CD14-positive monocyte (primary cell): ENCODE measurements around the gene PTPRC. TPM values are rescaled to one million over a fixed set of nuclear protein-coding genes. Genes with fewer than 3 reads are reported as not detected.

Experiments used
- DNase-seq, 3 donors: peaks; one replicate each; pipeline ENCODE4 v3.0.0-alpha.2; 2011 to 2022
- H2AFZ ChIP-seq: 2 replicates; pipeline ENCODE4 v1.6.0; 2012; ENCODE audit warnings: mild to moderate bottlenecking, low read depth, low read length, inconsistent platforms; ENCODE audit not compliant: insufficient read depth, poor library complexity, severe bottlenecking
- H3K27ac ChIP-seq, 2 donors: 1 replicate in 1 of 2; 2 replicates in 1 of 2; pipeline ENCODE4 v1.5.1; 2012 to 2013; ENCODE audit warnings: low read length in 2 of 2, control low read depth in 1 of 2, inconsistent platforms in 1 of 2, low read depth in 1 of 2, mild to moderate bottlenecking in 1 of 2
- H3K27me3 ChIP-seq, 2 donors: one replicate each; pipeline versions ENCODE4 v1.6.0 to v1.6.1; 2011 to 2013; ENCODE audit warnings: low read length in 2 of 2; ENCODE audit not compliant: control insufficient read depth in 2 of 2, insufficient read depth in 2 of 2
- H3K36me3 ChIP-seq, 2 donors: replicated peaks in 1 of 2; 1 replicate in 1 of 2; 2 replicates in 1 of 2; pipeline versions ENCODE4 v1.5.1 to v1.6.1; 2012 to 2013; ENCODE audit warnings: low read length in 2 of 2, control low read depth in 1 of 2, inconsistent platforms in 1 of 2, mild to moderate bottlenecking in 1 of 2; ENCODE audit not compliant: insufficient read depth in 2 of 2, control insufficient read depth in 1 of 2
- H3K4me1 ChIP-seq, 2 donors: 1 replicate in 1 of 2; 2 replicates in 1 of 2; pipeline versions ENCODE4 v1.5.1 to v1.6.1; 2012 to 2013; ENCODE audit warnings: low read length in 2 of 2, control low read depth in 1 of 2, inconsistent platforms in 1 of 2, mild to moderate bottlenecking in 1 of 2, moderate library complexity in 1 of 2; ENCODE audit not compliant: insufficient read depth in 2 of 2, control insufficient read depth in 1 of 2
- H3K4me2 ChIP-seq: replicated peaks from 2 replicates; pipeline ENCODE3; 2012; ENCODE audit warnings: low read length, moderate library complexity, mild to moderate bottlenecking; ENCODE audit not compliant: poor library complexity, severe bottlenecking; ENCODE audit errors: extremely low read depth
- H3K4me3 ChIP-seq, 3 experiments: fragments of 200-600 bp in 1 of 3; sonication (generic) in 1 of 3; replicated peaks in 1 of 3; 1 replicate in 2 of 3; 2 replicates in 1 of 3; pipeline ENCODE4 v1.5.1; 2011 to 2013; ENCODE audit warnings: low read length in 3 of 3, mild to moderate bottlenecking in 3 of 3, control low read depth in 2 of 3, low read depth in 2 of 3, inconsistent platforms in 1 of 3, moderate library complexity in 1 of 3
- H3K79me2 ChIP-seq: 2 replicates; pipeline ENCODE4 v1.6.0; 2012; ENCODE audit warnings: mild to moderate bottlenecking, control low read depth, inconsistent platforms, low read length, moderate library complexity; ENCODE audit not compliant: insufficient read depth
- H3K9ac ChIP-seq: 2 replicates; pipeline ENCODE4 v1.6.0; 2017; ENCODE audit warnings: low read length, mild to moderate bottlenecking; ENCODE audit not compliant: insufficient read depth, poor library complexity, severe bottlenecking
- H3K9me3 ChIP-seq, 2 donors: replicated peaks in 1 of 2; 1 replicate in 1 of 2; 2 replicates in 1 of 2; pipeline versions ENCODE4 v1.5.1 to v1.6.1; 2012 to 2013; ENCODE audit warnings: low read length in 2 of 2, control low read depth in 1 of 2; ENCODE audit not compliant: control insufficient read depth in 1 of 2, insufficient read depth in 1 of 2
- H4K20me1 ChIP-seq: 2 replicates; pipeline ENCODE4 v1.6.0; 2012; ENCODE audit warnings: mild to moderate bottlenecking, low read length, control low read depth, moderate library complexity; ENCODE audit not compliant: insufficient read depth
- H3K27ac Mint-ChIP-seq, 7 donors: one replicate each; pipeline ENCODE4 v1.8.0; 2020; ENCODE audit warnings: mild to moderate bottlenecking in 7 of 7, mixed read lengths in 7 of 7, moderate library complexity in 6 of 7, inconsistent platforms in 2 of 7
- H3K27me3 Mint-ChIP-seq, 3 donors: one replicate each; pipeline ENCODE4 v1.8.0; 2021 to 2022; ENCODE audit warnings: low read depth in 3 of 3, mild to moderate bottlenecking in 3 of 3, mixed read lengths in 3 of 3, moderate library complexity in 3 of 3, inconsistent platforms in 1 of 3
- H3K36me3 Mint-ChIP-seq, 2 donors: one replicate each; pipeline ENCODE4 v1.8.0; 2020; ENCODE audit warnings: mixed read lengths in 2 of 2, inconsistent platforms in 1 of 2, mild to moderate bottlenecking in 1 of 2
- H3K4me1 Mint-ChIP-seq: one replicate; pipeline ENCODE4 v1.8.0; 2020; ENCODE audit warnings: mild to moderate bottlenecking, mixed read lengths
- H3K4me3 Mint-ChIP-seq, 2 donors: one replicate each; pipeline ENCODE4 v1.8.0; 2020; ENCODE audit warnings: mild to moderate bottlenecking in 2 of 2, mixed read lengths in 2 of 2, moderate library complexity in 1 of 2
- H3K9me3 Mint-ChIP-seq, 7 donors: one replicate each; pipeline ENCODE4 v1.8.0; 2020 to 2022; ENCODE audit warnings: mixed read lengths in 7 of 7, mild to moderate bottlenecking in 6 of 7, moderate library complexity in 6 of 7, inconsistent platforms in 2 of 7
- CTCF ChIP-seq: fragments of 200-600 bp; IDR thresholded peaks from one replicate; pipeline ENCODE4 v1.8.0; 2022; ENCODE audit warnings: antibody characterized with exemption, mild to moderate bottlenecking
- WGBS: methylation state at CpG from one replicate; pipeline ENCODE4 v1.1.5; 2013; ENCODE audit warnings: missing lambda C conversion rate; ENCODE audit not compliant: insufficient coverage; 5-methylcytosine and 5-hydroxymethylcytosine counted together
- intact Hi-C, 2 donors: fragments of 100-400 bp; cut with micrococcal nuclease; formaldehyde crosslinking; loops; one replicate each; pipeline versions ENCODE4 v1.15.0 to v1.15.1; 2023
- polyA plus RNA-seq, 3 donors: library from polyadenylated mRNA; depleted of rRNA in 1 of 3; unstranded in 2 of 3; stranded (reverse) in 1 of 3; fragments of 300-500 nt in 2 of 3; fragments of >200 nt in 1 of 3; fragmentation: Illumina TruSeq in 2 of 3; gene quantifications; 1 replicate in 2 of 3; 2 replicates in 1 of 3; pipeline ENCODE4 v1.2.3, GENCODE V29; 2012 to 2021

The PTPRC gene
- polyA plus RNA-seq, 3 donors, result 410 to 992 (median 667) TPM

GRCh38 chr1:198806861-198807260 is 168.0 kb downstream of the PTPRC start:
- no peaks in the 10 kb centered on the region for H3K4me1 ChIP-seq
- H3K9me3 ChIP-seq, result no peaks in the 10 kb centered on the region
- H3K4me3 Mint-ChIP-seq, result no peak overlapping the region
- no peaks in the 10 kb centered on the region for H3K27me3 Mint-ChIP-seq
- no peak overlapping the region for H3K4me3 ChIP-seq
- no peak for DNase-seq
- H2AFZ ChIP-seq, result no peak overlapping the region
- no peaks in the 10 kb centered on the region for H3K36me3 Mint-ChIP-seq
- no peaks in the 10 kb centered on the region for H4K20me1 ChIP-seq
- 100% methylated on average over 2 of the region's 5 CpGs for WGBS
- no peaks in the 10 kb centered on the region for H3K36me3 ChIP-seq
- no peaks in the 10 kb centered on the region for H3K27me3 ChIP-seq
- intact Hi-C loops, result no loop called here
- no peak for TF ChIP-seq CTCF
- H3K4me2 ChIP-seq, result no peak overlapping the region
- H3K9ac ChIP-seq, result no peak overlapping the region
- H3K4me1 Mint-ChIP-seq, result no peaks in the 10 kb centered on the region
- H3K9me3 Mint-ChIP-seq, result peaks cover 3 to 18% (median 4%) of the 10 kb centered on the region in 7 donors
- H3K27ac ChIP-seq, result no peak overlapping the region
- H3K79me2 ChIP-seq, result no peaks in the 10 kb centered on the region
- H3K27ac Mint-ChIP-seq, result no peak overlapping the region

Other genes starting within 250 kb of the PTPRC start
- gene ATP6V1G3, start 98.4 kb upstream of the PTPRC start, polyA plus RNA-seq, result not detected